ENCODE results near the gene LANCL2.

DNA sequence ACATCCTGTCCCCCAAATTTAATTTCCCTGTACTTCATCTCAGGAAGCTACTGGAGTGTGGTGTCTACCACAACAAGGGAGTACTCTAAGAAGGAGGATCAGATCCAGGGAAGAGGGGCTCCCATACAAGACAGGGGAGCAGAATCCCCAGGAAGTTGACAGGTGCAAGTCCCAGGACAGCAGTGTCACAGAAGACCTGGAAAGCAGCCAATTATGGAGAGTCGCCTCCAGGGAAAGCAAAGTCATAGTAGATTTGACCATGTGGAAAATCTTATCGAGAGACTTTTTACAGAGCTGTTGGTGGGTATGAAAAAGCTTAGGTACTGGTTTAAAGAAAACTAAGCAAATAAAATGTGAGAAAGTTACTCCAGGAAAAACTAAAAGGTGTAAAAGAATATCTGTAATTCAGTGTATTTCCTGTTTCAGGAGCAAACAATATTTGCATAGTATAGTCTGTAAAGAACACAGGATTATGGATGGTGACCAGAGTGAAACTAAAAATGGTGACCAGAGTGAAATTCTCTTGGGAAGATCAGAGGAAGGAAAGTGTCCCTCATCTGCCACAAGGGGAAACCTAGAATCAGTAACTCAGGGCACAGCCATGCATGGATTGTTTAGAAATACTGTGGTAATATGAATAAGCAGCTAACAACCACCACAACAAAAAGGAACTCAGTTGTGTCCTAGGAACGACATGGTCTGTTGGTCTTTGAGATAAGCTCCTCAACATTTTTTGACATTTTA is 44.5 kb downstream of the LANCL2 start:
- no peak for TF ChIP-seq POLR2A (IDR thresholded peaks at IDR 0.05; ENCODE audit: low read depth, low read length)
- TF ChIP-seq POLR2AphosphoS5 (IDR thresholded peaks at IDR 0.05; ENCODE audit: low read depth, low read length): no peak
- TF ChIP-seq TAF1 (IDR thresholded peaks at IDR 0.05; ENCODE audit: low read depth, low read length): no peak
- TF ChIP-seq SPI1 (IDR thresholded peaks at IDR 0.05; ENCODE audit: low read depth, low read length): no peak
- TF ChIP-seq PAX5 (IDR thresholded peaks at IDR 0.05; ENCODE audit: insufficient read depth, low read length, severe bottlenecking): no peak
- TF ChIP-seq POU2F2 (IDR thresholded peaks at IDR 0.05; ENCODE audit: low read depth, low read length): no peak
